ENCODE results near the gene CDH18. TPM values are rescaled to one million over a fixed set of nuclear protein-coding genes. Genes with fewer than 3 reads are reported as not detected.
"Not testable (repeated sequence)": the region's sequence is repeated elsewhere in the genome, so short reads cannot be mapped to it uniquely, and the experiment has no call there.

The CDH18 gene
- total RNA-seq, 1 donor from 2014 or later, result not detected

DNA sequence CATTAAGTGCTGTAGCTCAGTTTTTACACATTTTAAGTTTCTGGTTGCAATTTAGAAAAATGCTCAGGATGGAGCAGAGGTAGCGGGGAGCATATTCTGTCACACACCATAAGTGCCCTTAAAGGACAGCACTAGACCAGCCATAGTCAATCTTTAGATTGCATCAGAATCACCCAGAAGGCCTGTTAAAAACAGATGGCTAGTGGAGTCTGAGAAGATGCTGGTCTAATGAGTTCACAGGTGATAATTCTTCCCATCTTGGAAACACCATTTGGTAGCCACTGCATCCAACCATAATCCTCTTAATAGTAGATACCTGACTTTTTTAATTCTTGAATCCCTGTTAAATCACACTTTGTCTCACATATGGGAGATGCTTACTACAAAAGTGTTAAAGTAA lies 113.2 kb downstream of the CDH18 start:
- intact Hi-C loops (cut with micrococcal nuclease), result no loop called here
- no peak for DNase-seq (ENCODE audit: low spot score)
- Mint-ChIP-seq H3K27ac (no peak overlapping the region), H3K4me3 (no peak overlapping the region), H3K36me3 (ENCODE audit: low read depth) (no peaks in the 10 kb centered on the region), H3K9me3 (peaks cover 23% of the 10 kb centered on the region), H3K4me1 (ENCODE audit: low read depth) (no peaks in the 10 kb centered on the region), H3K27me3 (ENCODE audit: insufficient read depth) (no peaks in the 10 kb centered on the region)

DNA sequence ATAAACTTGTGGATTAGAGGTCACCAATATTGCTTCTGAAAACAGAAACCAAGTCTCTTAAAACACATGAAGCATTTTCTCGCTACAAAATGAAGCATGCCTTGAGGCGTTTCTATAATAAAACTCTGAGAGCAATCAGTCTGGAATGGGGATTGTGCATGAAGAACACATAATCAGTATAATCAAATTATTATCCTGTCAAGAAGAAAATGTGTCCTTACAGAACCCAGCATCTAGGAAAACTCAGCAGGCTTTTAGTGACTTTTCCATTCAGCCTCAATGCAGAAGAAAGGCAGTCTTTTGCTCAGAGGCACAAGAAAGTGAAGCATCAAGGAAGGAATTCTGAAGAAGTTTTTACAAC lies 121.9 kb downstream of the CDH18 start:
- no peak overlapping the region for H3K4me3 Mint-ChIP-seq
- no peaks in the 10 kb centered on the region for H3K27me3 Mint-ChIP-seq (ENCODE audit: insufficient read depth)
- H3K4me1 Mint-ChIP-seq (ENCODE audit: low read depth), result no peaks in the 10 kb centered on the region
- H3K36me3 Mint-ChIP-seq (ENCODE audit: low read depth), result no peaks in the 10 kb centered on the region
- no peak for DNase-seq (ENCODE audit: low spot score)
- H3K9me3 Mint-ChIP-seq, result peaks cover 36% of the 10 kb centered on the region
- intact Hi-C loops (cut with micrococcal nuclease), result no loop called here
- no peak overlapping the region for H3K27ac Mint-ChIP-seq

DNA sequence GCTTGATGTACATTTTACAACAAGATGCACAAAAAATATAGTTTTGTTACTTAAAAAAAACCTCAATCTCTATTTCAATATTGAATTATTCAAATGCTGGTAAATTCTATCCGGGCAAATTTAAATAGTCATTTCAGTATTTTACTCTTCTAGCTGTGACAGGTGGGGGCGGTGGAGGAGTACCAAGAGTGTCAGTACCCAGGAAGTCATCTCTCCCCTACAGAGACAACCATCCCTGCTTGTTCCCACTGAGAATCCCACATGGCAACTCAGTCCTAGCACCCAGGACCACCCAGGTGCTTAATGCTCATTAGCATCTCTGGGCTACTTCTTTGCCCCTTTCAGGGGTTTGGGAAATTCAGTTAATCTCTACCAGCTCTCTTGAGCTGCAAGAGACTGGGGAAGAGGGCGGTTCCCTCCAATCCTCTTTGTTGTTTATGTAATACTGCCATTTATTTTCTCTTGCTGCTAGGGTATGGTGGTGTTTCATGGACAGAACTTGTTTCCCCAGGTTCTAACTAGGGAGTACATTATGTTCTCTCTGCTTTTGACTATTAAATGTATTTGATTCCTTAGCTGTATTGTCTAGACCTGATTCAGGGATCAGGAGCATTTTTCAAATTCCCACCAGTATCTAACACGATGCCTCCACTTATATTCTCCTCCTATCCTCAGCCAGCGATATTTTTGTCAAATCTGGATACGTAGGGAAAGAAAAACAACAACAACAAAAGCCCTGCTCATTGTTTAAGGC lies 122.5 kb downstream of the CDH18 start:
- no peak overlapping the region for H3K27ac Mint-ChIP-seq
- H3K4me1 Mint-ChIP-seq (ENCODE audit: low read depth), result no peaks in the 10 kb centered on the region
- intact Hi-C loops (cut with micrococcal nuclease), result no loop called here
- no peaks in the 10 kb centered on the region for H3K27me3 Mint-ChIP-seq (ENCODE audit: insufficient read depth)
- no peak overlapping the region for H3K4me3 Mint-ChIP-seq
- H3K9me3 Mint-ChIP-seq, result peaks cover 32% of the 10 kb centered on the region
- no peaks in the 10 kb centered on the region for H3K36me3 Mint-ChIP-seq (ENCODE audit: low read depth)
- no peak for DNase-seq (ENCODE audit: low spot score)

GRCh38 chr5:19862711-19863110 lies 125.3 kb downstream of the CDH18 start:
- no peak for DNase-seq (ENCODE audit: low spot score)
- Mint-ChIP-seq H3K9me3 (peaks cover 32% of the 10 kb centered on the region), H3K4me1 (ENCODE audit: low read depth) (no peaks in the 10 kb centered on the region), H3K36me3 (ENCODE audit: low read depth) (no peaks in the 10 kb centered on the region), H3K4me3 (no peak overlapping the region), H3K27me3 (ENCODE audit: insufficient read depth) (no peaks in the 10 kb centered on the region), H3K27ac (no peak overlapping the region)
- intact Hi-C loops (cut with micrococcal nuclease), result no loop called here

DNA sequence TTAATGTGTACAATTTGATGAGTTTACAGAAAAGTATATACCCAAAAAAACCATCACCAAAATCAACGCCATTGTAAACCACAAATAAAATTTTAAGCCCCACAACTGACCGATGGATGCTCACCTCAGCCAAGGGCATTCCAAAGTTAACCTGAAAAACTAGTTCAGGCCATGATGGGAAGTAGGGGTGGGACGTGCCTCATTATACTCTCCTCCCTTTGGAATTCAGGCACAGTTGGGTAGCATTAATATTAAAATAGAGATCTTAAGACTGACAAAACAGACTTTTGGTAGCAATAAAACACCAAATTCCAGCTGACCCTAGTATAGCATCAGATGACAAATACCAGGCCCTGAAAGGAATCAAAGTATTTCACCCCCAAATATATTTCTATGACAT lies 129.0 kb downstream of the CDH18 start:
- no peak for DNase-seq (ENCODE audit: low spot score)
- intact Hi-C loops (cut with micrococcal nuclease), result no loop called here

DNA sequence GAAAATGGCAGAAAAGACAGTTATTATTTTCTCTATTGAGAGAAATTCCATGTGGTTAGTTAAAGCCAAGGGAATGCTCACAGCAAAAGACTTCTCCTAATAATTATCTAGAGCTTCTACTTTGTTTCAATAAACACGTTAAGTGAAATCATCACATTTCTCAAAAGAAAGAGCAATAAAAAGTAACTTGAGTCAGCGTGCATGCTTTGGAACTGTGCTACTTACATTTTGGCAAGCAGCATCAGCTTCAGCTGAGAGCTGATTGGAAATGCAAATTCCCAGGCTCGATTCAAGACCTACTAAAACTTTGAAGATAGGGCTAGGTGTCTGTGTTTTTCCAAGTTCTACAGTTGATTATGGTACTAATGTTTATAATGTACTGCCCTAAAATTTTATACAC lies 132.1 kb downstream of the CDH18 start:
- intact Hi-C loops (cut with micrococcal nuclease), result no loop called here
- DNase-seq (ENCODE audit: low spot score), result no peak
- H3K4me3 Mint-ChIP-seq, result no peak overlapping the region
- H3K27me3 Mint-ChIP-seq (ENCODE audit: insufficient read depth), result no peaks in the 10 kb centered on the region
- H3K27ac Mint-ChIP-seq, result no peak overlapping the region
- no peaks in the 10 kb centered on the region for H3K36me3 Mint-ChIP-seq (ENCODE audit: low read depth)
- H3K9me3 Mint-ChIP-seq, result peaks cover 11% of the 10 kb centered on the region
- H3K4me1 Mint-ChIP-seq (ENCODE audit: low read depth), result no peaks in the 10 kb centered on the region

More for the DNA sequence above, 129.0 kb downstream of the CDH18 start:
- Mint-ChIP-seq H3K27me3 (ENCODE audit: insufficient read depth) (no peaks in the 10 kb centered on the region), H3K4me1 (ENCODE audit: low read depth) (no peaks in the 10 kb centered on the region), H3K36me3 (ENCODE audit: low read depth) (no peaks in the 10 kb centered on the region), H3K27ac (no peak overlapping the region), H3K9me3 (peaks cover 23% of the 10 kb centered on the region), H3K4me3 (no peak overlapping the region)

DNA sequence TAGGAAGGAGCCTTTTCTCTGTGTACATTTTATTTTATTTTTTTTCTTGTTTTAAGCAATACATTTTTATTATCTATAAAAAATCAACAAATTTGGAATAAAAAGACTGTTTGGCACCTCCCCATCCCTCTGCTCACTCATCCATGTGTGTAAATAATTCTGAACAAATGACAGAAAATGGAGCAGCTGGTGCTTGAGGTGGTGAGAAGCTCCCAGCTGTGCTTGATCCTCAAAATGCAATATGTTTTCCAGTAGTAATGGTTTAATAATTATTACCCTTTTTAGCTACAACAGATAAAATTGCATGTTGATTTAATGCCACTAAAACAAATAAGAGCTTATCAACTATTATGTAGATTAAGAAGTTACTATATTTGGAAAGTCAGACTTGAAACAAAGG lies 132.5 kb downstream of the CDH18 start:
- Mint-ChIP-seq H3K9me3 (peaks cover 11% of the 10 kb centered on the region), H3K27me3 (ENCODE audit: insufficient read depth) (no peaks in the 10 kb centered on the region), H3K4me3 (no peak overlapping the region), H3K27ac (no peak overlapping the region), H3K36me3 (ENCODE audit: low read depth) (no peaks in the 10 kb centered on the region), H3K4me1 (ENCODE audit: low read depth) (no peaks in the 10 kb centered on the region)
- intact Hi-C loops (cut with micrococcal nuclease), result no loop called here
- no peak for DNase-seq (ENCODE audit: low spot score)

- Mint-ChIP-seq H3K4me3 (no peak overlapping the region), H3K4me1 (ENCODE audit: low read depth) (no peaks in the 10 kb centered on the region), H3K9me3 (peaks cover 11% of the 10 kb centered on the region), H3K36me3 (ENCODE audit: low read depth) (no peaks in the 10 kb centered on the region), H3K27me3 (ENCODE audit: insufficient read depth) (no peaks in the 10 kb centered on the region), H3K27ac (no peak overlapping the region)
- DNase-seq (ENCODE audit: low spot score), result no peak
- intact Hi-C loops (cut with micrococcal nuclease), result no loop called here
Measured at GRCh38 chr5:19855031-19855430, 133.0 kb downstream of the CDH18 start.

DNA sequence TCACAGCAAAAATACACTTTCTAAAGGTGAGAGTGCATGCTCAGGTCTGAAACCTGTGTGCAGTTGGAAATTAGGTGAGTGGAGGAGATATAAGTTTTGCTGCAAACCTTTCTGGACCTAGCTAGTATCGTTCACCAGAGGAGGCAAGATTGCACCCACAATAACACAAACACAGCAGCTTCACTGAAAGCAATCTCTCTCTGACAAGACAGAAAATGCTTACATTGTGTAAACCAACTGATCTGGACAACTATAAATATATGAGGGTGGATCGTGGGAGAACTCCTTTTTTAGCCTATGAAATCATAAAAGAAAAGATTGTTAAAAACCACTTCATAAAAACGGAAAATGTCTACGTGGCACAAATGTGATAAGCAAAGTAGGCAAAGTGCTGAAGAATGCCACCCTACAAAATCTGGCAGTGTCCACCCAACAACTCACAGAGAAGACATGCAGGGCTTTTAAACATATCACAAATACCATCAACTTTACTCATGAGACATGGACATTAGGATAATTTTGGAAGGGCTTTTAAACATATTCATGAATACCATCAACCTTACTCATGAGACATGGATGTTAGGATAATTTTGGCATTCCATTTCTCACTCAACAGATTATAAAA lies 134.3 kb downstream of the CDH18 start:
- H3K27me3 Mint-ChIP-seq (ENCODE audit: insufficient read depth), result no peaks in the 10 kb centered on the region
- H3K4me3 Mint-ChIP-seq, result no peak overlapping the region
- intact Hi-C loops (cut with micrococcal nuclease), result no loop called here
- no peak overlapping the region for H3K27ac Mint-ChIP-seq
- DNase-seq (ENCODE audit: low spot score), result no peak
- no peaks in the 10 kb centered on the region for H3K36me3 Mint-ChIP-seq (ENCODE audit: low read depth)
- peaks cover 11% of the 10 kb centered on the region for H3K9me3 Mint-ChIP-seq
- H3K4me1 Mint-ChIP-seq (ENCODE audit: low read depth), result no peaks in the 10 kb centered on the region

DNA sequence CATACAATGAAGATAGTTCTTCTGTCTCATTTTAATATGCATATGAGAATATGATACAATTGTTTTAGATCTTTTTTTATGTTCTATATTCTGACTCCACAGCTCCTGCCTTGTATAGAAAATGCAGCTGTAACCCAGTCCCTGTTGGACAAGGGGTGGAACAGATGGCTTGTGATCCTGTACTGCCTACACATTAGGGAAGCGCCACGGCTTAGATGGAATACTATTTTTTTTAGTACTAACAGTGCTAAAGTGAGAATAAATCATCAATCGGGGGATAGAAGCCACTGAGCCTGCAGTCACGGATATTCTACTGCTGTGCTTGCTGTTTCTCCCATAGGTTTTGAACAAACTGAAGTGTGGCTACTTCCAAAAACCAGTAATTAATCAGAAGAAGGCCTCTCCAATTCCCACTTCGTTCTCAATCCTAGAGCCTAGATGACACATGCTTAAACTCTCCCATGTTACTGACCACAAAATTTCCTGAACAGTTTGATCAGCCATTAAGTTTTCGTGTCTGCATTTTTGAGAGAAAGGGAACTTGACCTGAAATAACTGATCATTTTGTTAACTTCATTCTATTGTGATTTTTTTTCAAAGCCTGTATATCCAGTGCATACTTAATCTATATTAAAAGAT lies 150.3 kb downstream of the CDH18 start:
- DNase-seq (ENCODE audit: low spot score), result no peak
- Mint-ChIP-seq H3K27me3 (ENCODE audit: insufficient read depth) (no peaks in the 10 kb centered on the region), H3K9me3 (peaks cover 41% of the 10 kb centered on the region), H3K4me1 (ENCODE audit: low read depth) (no peaks in the 10 kb centered on the region), H3K27ac (no peak overlapping the region), H3K36me3 (ENCODE audit: low read depth) (no peaks in the 10 kb centered on the region), H3K4me3 (no peak overlapping the region)
- intact Hi-C loops (cut with micrococcal nuclease), result no loop called here

GRCh38 chr5:19835442-19835841 lies 152.6 kb downstream of the CDH18 start:
- no peaks in the 10 kb centered on the region for H3K27me3 Mint-ChIP-seq (ENCODE audit: insufficient read depth)
- H3K27ac Mint-ChIP-seq, result no peak overlapping the region
- intact Hi-C loops (cut with micrococcal nuclease), result no loop called here
- H3K4me3 Mint-ChIP-seq, result no peak overlapping the region
- H3K9me3 Mint-ChIP-seq, result peaks cover 45% of the 10 kb centered on the region
- H3K36me3 Mint-ChIP-seq (ENCODE audit: low read depth), result no peaks in the 10 kb centered on the region
- DNase-seq (ENCODE audit: low spot score), result no peak
- no peaks in the 10 kb centered on the region for H3K4me1 Mint-ChIP-seq (ENCODE audit: low read depth)

- H3K4me1 Mint-ChIP-seq (ENCODE audit: low read depth); H3K9me3 Mint-ChIP-seq; DNase-seq (ENCODE audit: low spot score); H3K4me3 Mint-ChIP-seq; intact Hi-C loops (cut with micrococcal nuclease); H3K27ac Mint-ChIP-seq; H3K36me3 Mint-ChIP-seq (ENCODE audit: low read depth); H3K27me3 Mint-ChIP-seq (ENCODE audit: insufficient read depth): not testable (repeated sequence)
Measured at GRCh38 chr5:19812720-19813119, 175.3 kb downstream of the CDH18 start.

DNA sequence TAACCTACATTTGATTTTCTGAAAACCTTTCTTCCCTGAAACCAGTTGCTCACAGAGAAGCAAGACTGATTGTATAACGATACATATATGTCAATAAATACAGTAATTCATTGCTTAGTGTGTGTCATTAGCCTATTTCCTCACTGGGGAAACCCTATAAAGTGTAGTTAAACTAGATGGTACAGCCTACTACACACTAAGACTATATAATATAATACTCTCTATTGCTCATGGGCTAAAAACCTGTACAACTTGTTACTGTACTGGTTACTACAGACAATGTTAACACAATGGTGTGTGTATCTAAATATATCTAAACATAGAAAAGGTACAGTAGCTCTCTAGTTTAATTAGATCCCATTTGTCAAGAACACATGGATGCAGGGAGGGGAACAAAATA lies 181.2 kb downstream of the CDH18 start:
- no peak overlapping the region for H3K4me3 Mint-ChIP-seq
- no peaks in the 10 kb centered on the region for H3K36me3 Mint-ChIP-seq (ENCODE audit: low read depth)
- H3K9me3 Mint-ChIP-seq, result peaks cover 6% of the 10 kb centered on the region
- intact Hi-C loops (cut with micrococcal nuclease), result no loop called here
- H3K4me1 Mint-ChIP-seq (ENCODE audit: low read depth), result no peaks in the 10 kb centered on the region
- DNase-seq (ENCODE audit: low spot score), result no peak
- H3K27ac Mint-ChIP-seq, result no peak overlapping the region
- H3K27me3 Mint-ChIP-seq (ENCODE audit: insufficient read depth), result no peaks in the 10 kb centered on the region

Data from activated T-helper 1 cell treated with anti-CD3 and anti-CD28 coated beads, Interleukin-12 subunit alpha, Interleukin-12 subunit beta, Interleukin-2, Interleukin-4 antibody, amounts not matched to agents 30 ng/mL and 10 ng/mL and 1 ng/mL, durations not matched to agents 14 hours and 24 hours and 36 hours (primary cell).